ENCODE data around the gene FAM110D. TPM values are rescaled to one million over a fixed set of nuclear protein-coding genes. Genes with fewer than 3 reads are reported as not detected.

FAM110D gene
- total RNA-seq, 2 donors from 2014 or later: 0.38 to 1.1 TPM

DNA sequence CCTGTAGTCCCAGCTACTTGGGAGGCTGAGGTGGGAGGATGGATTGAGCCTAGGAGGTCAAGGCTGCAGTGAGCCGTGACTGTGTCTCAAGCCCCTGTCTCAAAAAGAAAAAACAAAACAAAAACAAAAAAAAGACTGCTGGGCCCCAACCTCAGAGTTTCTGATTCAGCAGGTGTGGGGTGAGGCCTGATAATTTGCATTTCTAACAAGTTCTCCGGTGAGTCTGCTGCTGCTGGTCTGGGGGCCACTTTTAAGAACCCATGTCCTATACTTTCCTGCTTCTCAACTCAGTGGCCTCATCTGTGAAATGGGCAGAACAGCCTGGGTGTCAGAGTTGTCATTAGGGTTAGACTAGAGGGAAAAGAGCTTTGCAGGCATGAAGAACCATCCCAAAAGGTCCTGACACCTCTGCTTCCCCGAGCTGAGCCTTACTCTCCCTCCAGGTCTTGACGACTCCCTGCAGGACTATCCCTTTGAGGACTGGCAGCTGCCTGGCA lies 21.2 kb downstream of the FAM110D start:
- peaks cover 28% of the 10 kb centered on the region for H3K36me3 Mint-ChIP-seq (ENCODE audit: low read depth)
- 90 to 96% methylated on average over 3 of the region's 4 CpGs for WGBS, 2 experiments (ENCODE audit: insufficient coverage in 1 of 2, insufficient read length in 1 of 2)
- Histone ChIP-seq H3K36me3 (ENCODE audit: control insufficient read depth, insufficient read depth, low read length) (peaks cover 4% of the 10 kb centered on the region), H3K27ac (ENCODE audit: low read depth, low read length) (no peak overlapping the region), H3K4me1 (ENCODE audit: control insufficient read depth, insufficient read depth, low read length) (no peaks in the 10 kb centered on the region), H3K4me3 (ENCODE audit: low read length) (no peak overlapping the region), H3K9me3 (ENCODE audit: control insufficient read depth, low read length) (no peaks in the 10 kb centered on the region), H3K9ac (ENCODE audit: extremely low read depth, low read length, poor library complexity, severe bottlenecking) (no peak overlapping the region), H3K27me3 (ENCODE audit: control insufficient read depth, insufficient read depth, low read length, poor library complexity, severe bottlenecking) (no peaks in the 10 kb centered on the region)
- peaks cover 3% of the 10 kb centered on the region for H3K4me1 Mint-ChIP-seq
- no peak for TF ChIP-seq CTCF (conservative IDR thresholded peaks at IDR 0.05)
- no peak overlapping the region for H3K27ac Mint-ChIP-seq
- no peak overlapping the region for H3K4me3 Mint-ChIP-seq
- no peaks in the 10 kb centered on the region for H3K27me3 Mint-ChIP-seq (ENCODE audit: insufficient read depth)
- DNase-seq: no peak
- no peaks in the 10 kb centered on the region for H3K9me3 Mint-ChIP-seq

GRCh38 chr1:26181586-26182382 lies 22.9 kb downstream of the FAM110D start:
- H3K27ac ChIP-seq (ENCODE audit: low read depth, low read length): no peak overlapping the region
- TF ChIP-seq CTCF (conservative IDR thresholded peaks at IDR 0.05): no peak
- no peak for DNase-seq
- H3K36me3 ChIP-seq (ENCODE audit: control insufficient read depth, insufficient read depth, low read length): peaks cover 4% of the 10 kb centered on the region
- Mint-ChIP-seq H3K27ac (no peak overlapping the region), H3K9me3 (no peaks in the 10 kb centered on the region), H3K27me3 (ENCODE audit: insufficient read depth) (no peaks in the 10 kb centered on the region), H3K36me3 (ENCODE audit: low read depth) (peaks cover 38% of the 10 kb centered on the region), H3K4me3 (no peak overlapping the region), H3K4me1 (peaks cover 3% of the 10 kb centered on the region)
- H3K9ac ChIP-seq (ENCODE audit: extremely low read depth, low read length, poor library complexity, severe bottlenecking): no peak overlapping the region
- H3K4me3 ChIP-seq (ENCODE audit: low read length): no peak overlapping the region
- no peaks in the 10 kb centered on the region for H3K9me3 ChIP-seq (ENCODE audit: control insufficient read depth, low read length)
- no peaks in the 10 kb centered on the region for H3K27me3 ChIP-seq (ENCODE audit: control insufficient read depth, insufficient read depth, low read length, poor library complexity, severe bottlenecking)
- no peaks in the 10 kb centered on the region for H3K4me1 ChIP-seq (ENCODE audit: control insufficient read depth, insufficient read depth, low read length)
- WGBS, 2 experiments (ENCODE audit: insufficient coverage in 1 of 2, insufficient read length in 1 of 2): 93% methylated on average over 8 to 9 of the region's 9 CpGs

DNA sequence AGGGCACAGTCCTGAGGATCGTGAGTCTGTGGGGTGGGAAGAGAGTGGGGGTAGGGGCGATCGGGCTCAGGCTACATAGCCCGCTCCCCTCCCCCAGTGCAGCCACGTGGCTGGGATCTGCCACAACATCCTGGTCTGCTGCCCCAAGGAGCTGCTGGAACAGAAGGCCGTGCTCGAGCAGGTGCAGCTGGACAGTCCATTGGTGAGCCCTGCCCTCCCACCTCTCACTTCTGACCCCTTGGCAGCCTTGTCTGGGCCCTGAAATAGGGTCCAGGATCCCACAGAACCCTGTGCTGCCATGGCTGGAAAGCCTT lies 23.5 kb downstream of the FAM110D start:
- Mint-ChIP-seq H3K36me3 (ENCODE audit: low read depth) (peaks cover 44% of the 10 kb centered on the region), H3K27ac (no peak overlapping the region), H3K4me3 (no peak overlapping the region), H3K9me3 (no peaks in the 10 kb centered on the region), H3K4me1 (peaks cover 2% of the 10 kb centered on the region), H3K27me3 (ENCODE audit: insufficient read depth) (no peaks in the 10 kb centered on the region)
- WGBS, 2 experiments (ENCODE audit: insufficient coverage in 1 of 2, insufficient read length in 1 of 2): 85% methylated on average over 7 of the region's 7 CpGs; no CpG with 5 or more reads in 1 of the 2 experiments
- no peak for TF ChIP-seq CTCF (conservative IDR thresholded peaks at IDR 0.05)
- DNase-seq: no peak
- Histone ChIP-seq H3K9me3 (ENCODE audit: control insufficient read depth, low read length) (no peaks in the 10 kb centered on the region), H3K27me3 (ENCODE audit: control insufficient read depth, insufficient read depth, low read length, poor library complexity, severe bottlenecking) (no peaks in the 10 kb centered on the region), H3K27ac (ENCODE audit: low read depth, low read length) (no peak overlapping the region), H3K9ac (ENCODE audit: extremely low read depth, low read length, poor library complexity, severe bottlenecking) (no peak overlapping the region), H3K4me1 (ENCODE audit: control insufficient read depth, insufficient read depth, low read length) (no peaks in the 10 kb centered on the region), H3K4me3 (ENCODE audit: low read length) (no peak overlapping the region), H3K36me3 (ENCODE audit: control insufficient read depth, insufficient read depth, low read length) (peaks cover 4% of the 10 kb centered on the region)
